Endothelial cell (in vitro differentiated cells): ENCODE data around the gene SAMD10. TPM values are rescaled to one million over a fixed set of nuclear protein-coding genes. Genes with fewer than 3 reads are reported as not detected.

Source experiments
- DNase-seq: peaks from one replicate; pipeline ENCODE4 v3.0.0; 2021; ENCODE audit warnings: low spot score
- H3K27ac Mint-ChIP-seq: one replicate; pipeline ENCODE4 v1.8.0; 2021; ENCODE audit warnings: mixed read lengths, inconsistent platforms; ENCODE audit not compliant: unreplicated experiment
- H3K27me3 Mint-ChIP-seq: one replicate; pipeline ENCODE4 v1.8.0; 2021; ENCODE audit warnings: mild to moderate bottlenecking, moderate library complexity, mixed read lengths, inconsistent platforms; ENCODE audit not compliant: unreplicated experiment
- H3K36me3 Mint-ChIP-seq: one replicate; pipeline ENCODE4 v1.8.0; 2021; ENCODE audit warnings: mild to moderate bottlenecking, low read depth, mixed read lengths, inconsistent platforms; ENCODE audit not compliant: unreplicated experiment
- H3K4me1 Mint-ChIP-seq: one replicate; pipeline ENCODE4 v1.8.0; 2021; ENCODE audit warnings: mild to moderate bottlenecking, mixed read lengths, inconsistent platforms; ENCODE audit not compliant: unreplicated experiment
- H3K4me3 Mint-ChIP-seq: one replicate; pipeline ENCODE4 v1.8.0; 2021; ENCODE audit warnings: mild to moderate bottlenecking, mixed read lengths, inconsistent platforms; ENCODE audit not compliant: unreplicated experiment
- H3K9me3 Mint-ChIP-seq: one replicate; pipeline ENCODE4 v1.8.0; 2021; ENCODE audit warnings: mixed read lengths, inconsistent platforms; ENCODE audit not compliant: unreplicated experiment
- CTCF ChIP-seq: fragments of 200-600 bp; sonication (generic); IDR thresholded peaks from one replicate; pipeline ENCODE4 v1.5.0; 2021; ENCODE audit warnings: antibody characterized with exemption; ENCODE audit not compliant: unreplicated experiment
- total RNA-seq: library from RNA; stranded (reverse); fragmentation: NEBNext Ultra II Directional; extraction: Animal tissue kit (Norgen Biotek cat#: 25700); gene quantifications from one replicate; pipeline ENCODE4 v1.2.1, GENCODE V29; 2021; ENCODE audit not compliant: unreplicated experiment

Gene SAMD10
- total RNA-seq, 1 donor from 2014 or later: 5.0 TPM

- no peak for DNase-seq
- H3K4me3 Mint-ChIP-seq: peak overlapping the region; percentile 56
- H3K9me3 Mint-ChIP-seq: peaks cover 15% of the 10 kb centered on the region
- no peak for TF ChIP-seq CTCF
- H3K4me1 Mint-ChIP-seq: peaks cover 22% of the 10 kb centered on the region
- peaks cover 9% of the 10 kb centered on the region for H3K27me3 Mint-ChIP-seq
- no peak overlapping the region for H3K27ac Mint-ChIP-seq
- peaks cover 44% of the 10 kb centered on the region for H3K36me3 Mint-ChIP-seq
Observed at GRCh38 chr20:64006902-64007301, 27.5 kb upstream of the SAMD10 start.

- H3K4me3 Mint-ChIP-seq: peak overlapping the region; percentile 56
- peaks cover 47% of the 10 kb centered on the region for H3K36me3 Mint-ChIP-seq
- peaks cover 9% of the 10 kb centered on the region for H3K27me3 Mint-ChIP-seq
- no peak for DNase-seq
- peaks cover 22% of the 10 kb centered on the region for H3K4me1 Mint-ChIP-seq
- no peak for TF ChIP-seq CTCF
- peaks cover 15% of the 10 kb centered on the region for H3K9me3 Mint-ChIP-seq
- no peak overlapping the region for H3K27ac Mint-ChIP-seq
Observed at GRCh38 chr20:64006490-64006889, 27.0 kb upstream of the SAMD10 start.

GRCh38 chr20:64005394-64005793 lies 26.0 kb upstream of the SAMD10 start:
- Mint-ChIP-seq H3K4me3 (no peak overlapping the region), H3K36me3 (peaks cover 41% of the 10 kb centered on the region), H3K9me3 (peaks cover 15% of the 10 kb centered on the region), H3K27me3 (peaks cover 9% of the 10 kb centered on the region), H3K27ac (no peak overlapping the region), H3K4me1 (peaks cover 22% of the 10 kb centered on the region)
- no peak for TF ChIP-seq CTCF
- DNase-seq: no peak

- H3K36me3 Mint-ChIP-seq: peaks cover 37% of the 10 kb centered on the region
- no peak overlapping the region for H3K4me3 Mint-ChIP-seq
- no peak for TF ChIP-seq CTCF
- no peak overlapping the region for H3K27ac Mint-ChIP-seq
- peaks cover 8% of the 10 kb centered on the region for H3K27me3 Mint-ChIP-seq
- no peak for DNase-seq
- peaks cover 22% of the 10 kb centered on the region for H3K4me1 Mint-ChIP-seq
- peaks cover 6% of the 10 kb centered on the region for H3K9me3 Mint-ChIP-seq
Observed at GRCh38 chr20:64003960-64004725, 24.7 kb upstream of the SAMD10 start.

GRCh38 chr20:64001607-64002011 lies 22.2 kb upstream of the SAMD10 start:
- H3K9me3 Mint-ChIP-seq: no peaks in the 10 kb centered on the region
- DNase-seq: no peak
- no peak overlapping the region for H3K4me3 Mint-ChIP-seq
- no peaks in the 10 kb centered on the region for H3K27me3 Mint-ChIP-seq
- H3K36me3 Mint-ChIP-seq: peaks cover 28% of the 10 kb centered on the region
- H3K4me1 Mint-ChIP-seq: peaks cover 16% of the 10 kb centered on the region
- no peak for TF ChIP-seq CTCF
- no peak overlapping the region for H3K27ac Mint-ChIP-seq
